Raji (cell line): Measurements from ENCODE around the gene TEKT3.

Source experiments
- POLR2A ChIP-seq: IDR thresholded peaks from 2 replicates; pipeline ENCODE4 v1.6.1; 2011; ENCODE audit warnings: low read depth, low read length, control low read depth; ENCODE audit not compliant: insufficient read depth

Gene TEKT3

GRCh38 chr17:15361151-15361550 lies 19.8 kb upstream of the TEKT3 start:
- no peak for TF ChIP-seq POLR2A

- TF ChIP-seq POLR2A, result no peak
Observed at GRCh38 chr17:15354256-15354655, 12.9 kb upstream of the TEKT3 start.

- TF ChIP-seq POLR2A, result no peak
Observed at GRCh38 chr17:15351925-15352324, 10.5 kb upstream of the TEKT3 start.

GRCh38 chr17:15351478-15351840 lies 10.1 kb upstream of the TEKT3 start:
- no peak for TF ChIP-seq POLR2A

- TF ChIP-seq POLR2A, result no peak
Observed at GRCh38 chr17:15350777-15351477, 9.5 kb upstream of the TEKT3 start.

DNA sequence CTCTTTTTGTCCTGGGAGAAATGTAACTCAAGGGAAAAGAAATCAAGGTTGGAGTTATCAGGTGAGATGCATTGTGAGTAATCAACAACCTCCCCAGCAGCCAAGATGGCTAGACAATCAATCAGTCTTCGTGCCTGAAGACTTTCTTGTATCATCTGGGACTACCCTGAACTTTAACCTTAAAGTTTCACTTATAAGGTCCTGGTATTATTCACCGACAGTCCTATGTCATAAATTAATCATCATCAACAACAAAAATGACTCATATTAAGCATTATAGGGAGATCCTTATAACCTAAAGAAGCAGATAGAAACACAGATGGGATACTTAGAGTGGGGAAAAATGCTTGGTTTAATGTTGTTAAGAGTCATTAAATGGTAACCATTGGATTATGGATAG lies 7.7 kb upstream of the TEKT3 start:
- no peak for TF ChIP-seq POLR2A

DNA sequence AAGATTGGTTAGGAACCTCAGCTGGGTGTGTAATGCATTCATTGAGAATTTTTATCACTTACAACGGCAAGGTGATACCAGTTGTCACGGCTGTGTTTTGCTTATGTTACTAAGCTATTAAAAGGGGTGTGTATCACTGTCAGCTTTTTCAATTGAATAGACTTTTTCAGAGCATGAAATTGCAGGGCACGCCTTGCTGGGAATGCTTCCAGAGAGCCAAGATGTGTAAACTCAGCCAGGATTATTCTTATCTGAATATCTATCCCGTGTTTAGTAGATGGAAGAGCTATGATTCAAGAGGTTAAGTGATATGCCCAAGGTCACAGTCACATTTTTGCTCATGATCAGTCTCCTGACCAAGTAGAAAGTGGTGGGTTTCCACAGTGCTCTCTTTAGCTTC lies 6.6 kb upstream of the TEKT3 start:
- TF ChIP-seq POLR2A, result no peak

DNA sequence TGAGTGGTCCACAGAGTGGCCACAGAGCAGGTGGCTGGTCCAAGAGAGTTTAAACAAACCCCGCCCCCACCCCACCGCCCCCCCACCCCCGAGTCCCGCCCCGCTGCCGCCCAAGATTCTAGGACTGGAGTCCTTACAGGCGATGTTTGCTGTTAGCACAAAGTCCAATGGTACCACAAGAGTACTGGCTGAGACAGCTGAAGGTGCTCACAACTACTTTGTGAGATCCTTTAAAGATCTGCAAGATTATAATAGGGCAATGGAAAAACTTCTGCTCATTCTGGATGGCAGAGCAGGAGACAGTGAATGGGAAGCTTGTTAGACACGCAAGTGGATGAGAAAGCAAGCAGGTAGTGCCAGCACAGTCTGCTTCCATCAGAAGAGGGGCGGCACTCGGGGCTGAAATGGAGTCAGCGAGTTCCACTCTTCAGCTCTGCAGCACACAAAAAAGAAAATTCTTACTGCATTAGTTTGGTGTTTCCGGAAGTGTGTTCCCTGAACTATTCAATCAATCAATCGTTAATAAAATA lies 4.7 kb upstream of the TEKT3 start:
- no peak for TF ChIP-seq POLR2A

DNA sequence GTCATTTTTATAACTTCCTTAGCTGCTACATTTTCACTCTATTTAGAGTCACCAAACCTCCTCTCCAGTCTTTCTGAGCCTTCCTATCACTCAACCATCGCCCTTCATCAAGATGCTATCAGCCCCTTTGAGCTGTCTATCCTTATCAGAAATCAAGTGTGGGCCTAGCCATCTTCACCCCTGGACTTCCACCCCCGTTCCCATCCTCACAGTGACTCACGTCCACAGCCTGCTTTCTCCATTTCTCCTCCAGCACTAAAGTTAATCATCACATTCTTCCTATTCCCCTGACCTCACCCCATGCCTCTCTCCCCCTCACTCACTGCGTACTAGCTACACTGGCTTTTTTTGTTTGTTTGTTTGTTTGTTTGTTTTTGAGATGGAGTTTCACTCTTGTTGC lies 2.4 kb upstream of the TEKT3 start:
- no peak for TF ChIP-seq POLR2A

- TF ChIP-seq POLR2A, result no peak
Observed at GRCh38 chr17:15342460-15342859, 1.1 kb upstream of the TEKT3 start.

DNA sequence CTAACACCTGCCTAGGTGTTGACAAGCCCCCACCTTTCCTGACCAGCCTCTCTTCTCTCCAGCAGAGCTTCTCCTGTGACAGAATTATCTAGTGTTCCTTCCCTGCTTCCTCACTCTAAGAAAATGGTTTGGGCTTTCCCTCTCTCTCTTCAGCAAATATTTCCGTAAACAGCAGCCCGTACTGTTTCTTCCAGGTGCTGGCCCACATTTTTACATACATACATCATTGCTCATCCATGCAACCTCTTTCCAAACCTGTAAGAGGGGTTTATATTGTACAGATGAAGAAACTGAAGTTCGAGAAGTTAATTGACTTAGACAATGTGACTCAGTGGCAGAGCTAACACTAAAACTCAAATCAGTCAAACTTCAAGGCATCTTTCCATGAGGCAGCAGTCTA lies 569 bp upstream of the TEKT3 start:
- TF ChIP-seq POLR2A, result no peak

GRCh38 chr17:15340966-15341365 lies 431 bp downstream of the TEKT3 start:
- TF ChIP-seq POLR2A, result no peak

DNA sequence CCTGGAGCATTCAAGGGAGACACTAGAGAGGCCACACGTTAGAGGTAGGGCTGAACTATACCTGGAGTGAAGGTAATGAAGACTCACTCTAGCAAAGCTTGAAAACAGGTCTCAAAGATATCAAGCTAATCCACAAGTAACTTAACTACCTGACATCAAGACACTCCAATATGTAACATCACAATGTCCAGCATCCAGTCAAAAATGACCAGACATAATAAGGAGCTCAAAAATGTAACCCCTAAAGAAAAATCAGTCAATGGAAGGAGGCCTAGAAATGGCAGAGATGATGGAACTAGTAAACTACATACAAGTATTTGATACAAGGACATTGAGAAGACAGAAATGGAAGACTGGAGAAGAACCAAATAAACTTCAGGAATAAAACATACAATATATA lies 6.0 kb downstream of the TEKT3 start:
- no peak for TF ChIP-seq POLR2A

- no peak for TF ChIP-seq POLR2A
Observed at GRCh38 chr17:15334266-15334665, 7.1 kb downstream of the TEKT3 start.

- no peak for TF ChIP-seq POLR2A
Observed at GRCh38 chr17:15332338-15332737, 9.1 kb downstream of the TEKT3 start.

DNA sequence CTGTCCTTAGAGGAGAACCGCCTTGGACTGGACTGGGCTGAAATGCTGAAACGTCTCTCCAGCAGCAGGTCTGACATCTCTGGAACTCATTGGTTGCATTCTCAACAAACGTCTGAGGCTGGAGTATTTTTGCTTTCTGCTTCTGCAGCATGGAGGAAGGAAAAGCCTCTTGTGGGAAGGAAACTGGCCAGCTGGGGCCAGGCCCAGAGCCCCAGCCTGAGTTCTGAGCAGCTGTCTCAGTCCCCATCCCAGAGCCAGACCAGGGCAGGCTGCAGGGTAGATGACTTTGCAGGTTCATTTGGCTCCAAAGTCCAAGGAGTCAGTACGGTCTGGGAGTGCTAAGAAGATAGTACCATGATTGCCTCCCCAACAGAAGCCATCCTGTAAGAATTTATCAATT lies 18.3 kb downstream of the TEKT3 start:
- no peak for TF ChIP-seq POLR2A
